Activated CD8-positive, alpha-beta memory T cell treated with anti-CD3 and anti-CD28 coated beads, Interleukin-2, amount 10 ng/mL, durations not matched to agents 7 days and 5 days (primary cell): ENCODE measurements around the gene JRKL. TPM values are rescaled to one million over a fixed set of nuclear protein-coding genes. Genes with fewer than 3 reads are reported as not detected.
A peak's percentile ranks its signal among the peaks of the same experiment; 100 is the strongest.

ENCODE experiments used
- ATAC-seq: fragments of 150-1000 bp; cut with Tn5 transposase; one replicate; pipeline ENCODE4 v1.10.0; 2021; ENCODE audit warnings: moderate library complexity
- CTCF ChIA-PET: fragments of 350-600 bp; sonication (Branson Sonifier 250); formaldehyde crosslinking; loops from one replicate; lab custom pipeline; 2021; ENCODE audit warnings: antibody characterized with exemption; lab: Charles Lee
- DNase-seq: peaks from one replicate; pipeline ENCODE4 v3.0.0-alpha.2; 2020
- H3K27ac Mint-ChIP-seq: one replicate; pipeline ENCODE4 v1.8.0; 2021; ENCODE audit warnings: mild to moderate bottlenecking, mixed read lengths
- H3K27me3 Mint-ChIP-seq: one replicate; pipeline ENCODE4 v1.8.0; 2021; ENCODE audit warnings: mixed read lengths
- H3K36me3 Mint-ChIP-seq: one replicate; pipeline ENCODE4 v1.8.0; 2021; ENCODE audit warnings: mild to moderate bottlenecking, mixed read lengths
- H3K4me1 Mint-ChIP-seq: one replicate; pipeline ENCODE4 v1.8.0; 2021; ENCODE audit warnings: mixed read lengths
- H3K4me3 Mint-ChIP-seq: one replicate; pipeline ENCODE4 v1.8.0; 2021; ENCODE audit warnings: mild to moderate bottlenecking, moderate library complexity, mixed read lengths
- H3K9me3 Mint-ChIP-seq: one replicate; pipeline ENCODE4 v1.8.0; 2022; ENCODE audit warnings: low read depth, mixed read lengths
- total RNA-seq, 2 experiments: library from RNA; stranded (reverse); gene quantifications; one replicate each; pipeline ENCODE4 v1.2.3, GENCODE V29; 2021

Gene JRKL
- total RNA-seq, result 10 to 100 TPM in 1 of 2 experiments, 1 to 10 TPM in 1; 9.6 to 11.2 TPM

- peak within 1 kb of the TSS; percentile 87 for H3K4me3 Mint-ChIP-seq
- peaks cover 22% of the 10 kb centered on the region for H3K36me3 Mint-ChIP-seq
- CTCF ChIA-PET, result interaction anchor here (0.8 to 3.5 kb wide), 10 partner anchors 22 to 600 kb away, joined by 3 to 37 read pairs (median 4); partner anchors contain the start of genes CEP57, FAM76B and MAML2
These were observed at the start of gene JRKL, which contains the start of gene CCDC82 for GRCh38 chr11:96389720-96390487. JRKL (plus strand) TSS chr11:96390013; CDS start chr11:96390650, 637 bp downstream. CCDC82 (minus strand) TSS chr11:96389912; CDS start chr11:96384747, 5,165 bp downstream.

GRCh38 chr11:96340555-96340885 is 49.3 kb upstream of the JRKL start:
- no peaks in the 10 kb centered on the region for H3K27me3 Mint-ChIP-seq
- peaks cover 52% of the 10 kb centered on the region for H3K4me1 Mint-ChIP-seq
- peak overlapping the region; percentile 92 for H3K27ac Mint-ChIP-seq
- CTCF ChIA-PET, result interaction anchor here (0.8 to 7.1 kb wide), 18 partner anchors 11 to 551 kb away, joined by 3 to 82 read pairs (median 8); partner anchors contain the start of gene FAM76B
- peak overlapping the region; percentile 92 for H3K4me3 Mint-ChIP-seq
- DNase-seq (no peak), ATAC-seq (no peak)
- peaks cover 17% of the 10 kb centered on the region for H3K36me3 Mint-ChIP-seq
- H3K9me3 Mint-ChIP-seq, result no peaks in the 10 kb centered on the region

More at GRCh38 chr11:96389720-96390487, at the start of gene JRKL, which contains the start of gene CCDC82:
- no peaks in the 10 kb centered on the region for H3K27me3 Mint-ChIP-seq
- ATAC-seq, result peak; percentile 96
- no peaks in the 10 kb centered on the region for H3K9me3 Mint-ChIP-seq
- H3K27ac Mint-ChIP-seq, result peak within 1 kb of the TSS; percentile 91
- H3K4me1 Mint-ChIP-seq, result peaks cover 50% of the 10 kb centered on the region
- DNase-seq, result peak; percentile 98

DNA sequence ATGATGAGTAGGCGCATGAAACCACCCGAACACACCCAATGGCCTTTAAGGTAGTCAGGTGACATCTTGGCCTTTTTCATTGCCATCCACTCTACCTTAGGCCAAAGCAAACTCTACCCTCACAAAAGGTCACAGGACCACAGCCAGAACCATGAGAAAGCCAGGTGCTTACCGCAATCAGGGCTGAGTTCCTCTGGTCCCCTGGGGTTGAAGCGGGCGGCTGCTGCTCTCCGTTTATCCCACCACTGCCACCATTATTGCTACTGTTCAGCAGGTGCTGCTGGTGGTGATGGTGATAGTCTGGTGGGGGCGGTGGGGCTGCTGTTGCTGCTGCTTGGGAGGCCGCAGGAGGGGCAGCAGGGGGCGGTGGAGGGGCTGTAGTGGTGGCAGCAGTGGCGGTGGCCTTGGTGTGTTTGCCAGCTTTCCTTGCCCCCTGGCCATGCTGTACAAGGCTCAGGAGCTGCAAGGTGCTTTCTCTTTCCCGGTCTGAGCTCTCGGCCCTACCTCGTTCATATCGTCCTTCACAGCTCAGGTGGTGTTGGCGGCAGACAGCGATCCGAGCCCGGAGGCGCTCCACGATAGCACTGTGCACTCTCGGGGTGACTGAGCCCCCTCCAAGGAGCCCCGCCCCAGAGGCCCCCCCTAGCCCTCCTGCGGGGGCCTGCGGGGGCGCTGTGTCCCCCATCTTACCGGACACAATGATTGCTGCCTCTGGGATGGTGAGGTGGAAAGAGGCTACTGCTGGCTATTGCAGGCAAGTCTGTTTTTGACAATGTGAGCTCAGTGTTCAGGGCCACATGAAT is 48.4 kb upstream of the JRKL start:
- peaks cover 46% of the 10 kb centered on the region for H3K4me1 Mint-ChIP-seq
- peak; percentile 70 for ATAC-seq
- no peaks in the 10 kb centered on the region for H3K27me3 Mint-ChIP-seq
- no peaks in the 10 kb centered on the region for H3K9me3 Mint-ChIP-seq
- H3K4me3 Mint-ChIP-seq, result peak overlapping the region; percentile 92
- peak overlapping the region; percentile 92 for H3K27ac Mint-ChIP-seq
- DNase-seq, result peak; percentile 89
- H3K36me3 Mint-ChIP-seq, result peaks cover 11% of the 10 kb centered on the region
- CTCF ChIA-PET, result interaction anchor here (0.6 to 7.1 kb wide), 49 partner anchors 10 to 552 kb away, joined by 3 to 82 read pairs (median 5); partner anchors contain the start of genes CCDC82, FAM76B and JRKL

- ATAC-seq, result no peak
- H3K9me3 Mint-ChIP-seq, result no peaks in the 10 kb centered on the region
- peak overlapping the region; percentile 92 for H3K4me3 Mint-ChIP-seq
- CTCF ChIA-PET, result interaction anchor here (0.6 to 7.1 kb wide), 101 partner anchors 8 to 562 kb away, joined by 3 to 82 read pairs (median 5); partner anchors contain the start of genes CCDC82, JRKL and MTMR2
- H3K27me3 Mint-ChIP-seq, result no peaks in the 10 kb centered on the region
- peak overlapping the region; percentile 92 for H3K27ac Mint-ChIP-seq
- no peak for DNase-seq
- H3K4me1 Mint-ChIP-seq, result peaks cover 41% of the 10 kb centered on the region
- H3K36me3 Mint-ChIP-seq, result peaks cover 12% of the 10 kb centered on the region
These were observed 47.5 kb upstream of the JRKL start for GRCh38 chr11:96342014-96342960.

DNA sequence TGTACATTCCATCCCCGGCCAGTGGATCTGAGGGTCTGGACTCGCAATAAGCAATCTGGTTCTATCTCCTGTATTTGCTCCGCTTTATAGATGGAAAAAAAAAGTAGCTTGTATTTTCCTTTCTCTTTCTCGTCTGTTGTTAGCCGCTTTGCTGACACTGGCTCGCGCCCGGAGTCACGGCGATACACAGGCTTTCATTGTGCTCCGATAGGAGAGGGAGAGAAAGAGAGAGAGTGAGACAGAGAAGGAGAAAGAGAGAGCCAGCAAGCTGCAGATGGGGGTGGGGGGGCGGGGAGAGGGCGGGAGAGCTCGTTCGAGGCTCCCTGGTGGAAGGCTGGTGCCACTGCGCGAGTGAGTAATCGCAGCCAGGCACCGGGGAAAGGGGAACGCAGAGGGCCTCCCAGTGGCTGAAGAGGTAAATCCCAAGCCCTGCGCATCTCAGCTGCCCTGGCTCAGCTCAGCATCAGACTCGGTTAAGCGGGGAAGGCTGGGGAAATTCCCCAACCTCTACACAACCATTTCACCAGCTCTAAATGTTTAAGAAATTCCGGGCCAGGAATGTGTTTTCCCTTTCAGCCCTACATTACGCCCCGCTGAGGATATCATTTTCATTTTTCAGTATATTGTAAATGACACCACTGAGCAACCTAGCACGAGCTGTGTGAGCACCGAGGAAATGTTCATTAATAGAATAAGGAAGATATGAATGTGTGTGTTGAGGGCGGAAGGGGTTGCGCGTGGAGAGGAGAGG is 46.7 kb upstream of the JRKL start, which contains the start of gene MAML2:
Gene MAML2 (minus strand): TSS at position 235 of the 751 bp plus-strand sequence. CDS start 1,300 bp downstream, outside the sequence.
- ATAC-seq, result peak; percentile 82
- CTCF ChIA-PET, result interaction anchor here (0.7 to 7.1 kb wide), 81 partner anchors 9 to 563 kb away, joined by 3 to 82 read pairs (median 5); partner anchors contain the start of genes CCDC82, JRKL and MTMR2
- peak within 1 kb of the TSS; percentile 92 for H3K27ac Mint-ChIP-seq
- no peaks in the 10 kb centered on the region for H3K27me3 Mint-ChIP-seq
- H3K36me3 Mint-ChIP-seq, result peaks cover 10% of the 10 kb centered on the region
- peak; percentile 95 for DNase-seq
- no peaks in the 10 kb centered on the region for H3K9me3 Mint-ChIP-seq
- H3K4me3 Mint-ChIP-seq, result peak within 1 kb of the TSS; percentile 92
- H3K4me1 Mint-ChIP-seq, result peaks cover 33% of the 10 kb centered on the region

DNA sequence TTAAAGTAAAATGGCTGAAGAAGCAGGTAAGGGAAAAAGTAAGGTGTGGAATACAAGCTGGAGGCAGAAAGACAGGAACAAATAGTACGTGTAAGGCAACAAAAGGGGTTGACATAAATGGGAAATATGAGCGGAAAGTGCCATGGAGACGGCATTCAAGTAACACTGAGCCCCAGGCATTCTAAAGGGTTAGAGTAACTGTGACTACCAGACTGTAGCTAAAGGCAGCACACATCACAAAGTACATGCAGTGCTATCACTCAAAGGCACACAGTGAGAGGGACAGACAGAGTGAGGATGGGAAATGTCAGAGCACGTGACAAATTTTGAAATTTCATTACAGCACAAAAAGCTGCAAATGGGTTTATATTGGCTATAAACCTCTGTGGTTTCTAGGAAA is 33.0 kb upstream of the JRKL start:
- Mint-ChIP-seq H3K4me1 (peaks cover 32% of the 10 kb centered on the region), H3K36me3 (peaks cover 55% of the 10 kb centered on the region), H3K27me3 (no peaks in the 10 kb centered on the region), H3K27ac (no peak overlapping the region), H3K9me3 (no peaks in the 10 kb centered on the region), H3K4me3 (no peak overlapping the region)
- ATAC-seq (no peak), DNase-seq (no peak)
- CTCF ChIA-PET, result interaction anchor here (1.2 to 2.1 kb wide), 2 partner anchors 14 to 32 kb away, joined by 4 to 20 read pairs; partner anchors contain the start of genes CCDC82, JRKL and MAML2

DNA sequence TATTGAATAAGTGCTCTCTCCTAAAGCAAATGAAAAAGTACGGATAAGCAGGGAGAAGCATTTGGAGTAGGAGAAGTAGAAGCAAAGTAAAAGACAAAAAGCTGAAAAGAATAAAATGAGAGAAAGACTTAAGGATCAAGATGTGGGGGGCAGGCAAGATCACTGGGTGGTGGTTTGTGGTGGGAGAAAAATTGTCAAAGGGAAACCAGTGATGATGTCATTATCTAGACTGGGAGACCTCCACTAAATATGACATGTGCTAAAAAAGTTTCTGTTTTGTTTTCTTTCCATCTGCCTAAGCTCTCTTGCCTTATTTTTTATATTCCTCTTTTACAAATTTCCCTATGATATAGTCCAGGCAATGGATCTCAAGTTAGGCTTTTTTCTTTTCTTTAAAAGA is 32.0 kb upstream of the JRKL start:
- peak overlapping the region; percentile 9 for H3K4me3 Mint-ChIP-seq

DNA sequence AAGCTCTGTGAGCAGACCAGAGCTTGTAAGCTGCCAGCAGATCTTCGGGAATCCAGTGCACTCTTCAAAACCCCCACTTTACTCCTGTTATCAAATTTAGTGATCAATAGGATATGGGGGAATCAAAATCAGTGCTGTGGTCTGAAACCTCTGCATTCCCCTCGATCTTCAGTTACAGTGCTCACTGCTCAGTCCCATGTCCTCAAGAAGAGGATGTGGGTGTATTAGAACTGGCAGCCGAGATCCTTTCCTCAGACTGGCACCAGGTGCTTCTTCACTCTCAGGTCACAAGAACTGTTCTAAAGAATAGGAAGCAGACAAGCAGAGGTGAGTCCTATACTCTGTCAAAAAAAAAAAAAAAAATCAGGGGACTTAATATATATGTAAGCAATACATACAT is 31.5 kb upstream of the JRKL start:
- CTCF ChIA-PET, result interaction anchor here (2.1 kb wide), 1 partner anchor 16 kb away, joined by 20 read pairs; the partner anchor contains the start of gene MAML2
- Mint-ChIP-seq H3K4me1 (peaks cover 32% of the 10 kb centered on the region), H3K4me3 (peak overlapping the region; percentile 9), H3K27ac (peak overlapping the region; percentile 70), H3K27me3 (no peaks in the 10 kb centered on the region), H3K9me3 (no peaks in the 10 kb centered on the region), H3K36me3 (peaks cover 57% of the 10 kb centered on the region)
- DNase-seq (no peak), ATAC-seq (peak; percentile 38)

More for the DNA sequence above, 32.0 kb upstream of the JRKL start:
- Mint-ChIP-seq H3K4me1 (peaks cover 32% of the 10 kb centered on the region), H3K36me3 (peaks cover 57% of the 10 kb centered on the region), H3K9me3 (no peaks in the 10 kb centered on the region), H3K27ac (peak overlapping the region; percentile 70), H3K27me3 (no peaks in the 10 kb centered on the region)
- DNase-seq (peak; percentile 55), ATAC-seq (peak; percentile 87)
- CTCF ChIA-PET, result interaction anchor here (1.2 to 2.1 kb wide), 2 partner anchors 15 to 31 kb away, joined by 4 to 20 read pairs; partner anchors contain the start of genes CCDC82, JRKL and MAML2

- DNase-seq (no peak), ATAC-seq (no peak)
- CTCF ChIA-PET, result interaction anchor here (0.8 to 1.4 kb wide), 3 partner anchors 19 to 306 kb away, joined by 3 read pairs; partner anchors contain the start of gene MAML2
- H3K9me3 Mint-ChIP-seq, result no peaks in the 10 kb centered on the region
- no peak overlapping the region for H3K4me3 Mint-ChIP-seq
- no peaks in the 10 kb centered on the region for H3K27me3 Mint-ChIP-seq
- peaks cover 34% of the 10 kb centered on the region for H3K36me3 Mint-ChIP-seq
- H3K4me1 Mint-ChIP-seq, result peaks cover 24% of the 10 kb centered on the region
- no peak overlapping the region for H3K27ac Mint-ChIP-seq
These were observed 28.0 kb upstream of the JRKL start for GRCh38 chr11:96361778-96362177.

- DNase-seq, result no peak
- ATAC-seq, result no peak
- CTCF ChIA-PET, result no interaction called here
- Mint-ChIP-seq H3K4me3 (no peak overlapping the region), H3K27me3 (no peaks in the 10 kb centered on the region), H3K4me1 (peaks cover under 1% of the 10 kb centered on the region), H3K27ac (no peak overlapping the region), H3K9me3 (no peaks in the 10 kb centered on the region), H3K36me3 (peaks cover 32% of the 10 kb centered on the region)
These were observed 24.3 kb upstream of the JRKL start for GRCh38 chr11:96365493-96365892.

DNA sequence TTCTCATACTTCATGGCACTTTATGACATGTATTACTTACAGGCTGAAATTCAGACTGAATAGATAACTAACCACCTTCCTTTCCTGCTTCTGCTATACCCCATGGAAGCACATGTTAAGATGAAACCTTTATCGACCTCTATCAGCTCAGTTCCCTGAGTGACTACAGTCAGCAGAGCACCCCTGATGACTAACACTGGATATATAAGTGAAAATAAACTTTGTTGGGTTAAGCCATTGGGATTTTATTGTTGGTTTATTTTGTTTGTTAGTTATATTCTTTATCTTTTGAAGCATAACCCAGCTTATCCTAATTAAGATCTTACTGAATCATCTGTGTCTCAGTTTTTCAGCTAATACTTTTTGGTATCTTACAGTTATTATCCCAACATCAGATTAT is 23.8 kb upstream of the JRKL start:
- Mint-ChIP-seq H3K27ac (no peak overlapping the region), H3K36me3 (peaks cover 30% of the 10 kb centered on the region), H3K4me1 (no peaks in the 10 kb centered on the region), H3K9me3 (no peaks in the 10 kb centered on the region), H3K27me3 (no peaks in the 10 kb centered on the region), H3K4me3 (no peak overlapping the region)
- CTCF ChIA-PET, result no interaction called here
- ATAC-seq (no peak), DNase-seq (no peak)
